ENCODE measurements around the gene DCX.

DNA sequence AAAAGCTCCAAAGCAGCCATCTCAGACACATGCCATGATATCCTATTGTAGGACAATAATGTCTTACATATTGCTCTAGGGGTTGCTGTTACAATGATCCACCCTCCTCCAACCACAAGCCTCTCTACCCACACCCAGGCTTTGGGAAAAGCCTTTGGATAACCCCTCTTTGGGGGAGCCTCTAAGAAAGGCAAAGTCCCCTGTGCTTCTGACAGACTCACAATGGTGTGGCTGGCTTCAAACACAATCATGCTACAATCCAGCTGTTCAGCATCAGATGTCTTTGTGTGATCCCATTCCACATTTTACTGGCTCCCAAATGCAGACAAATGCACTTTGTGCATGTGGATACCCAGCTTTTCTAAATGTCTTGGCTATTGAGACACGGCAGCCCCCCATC lies 75.9 kb downstream of the DCX start:
- TF ChIP-seq CTCF (IDR thresholded peaks at IDR 0.05 in 2 of 3, conservative IDR thresholded peaks at IDR 0.05 in 1 of 3; ENCODE audit: borderline replicate concordance in 1 of 3, insufficient read depth in 1 of 3, low read depth in 2 of 3, low read length in 2 of 3) (no peak), POLR2A (IDR thresholded peaks at IDR 0.05; ENCODE audit: borderline replicate concordance, extremely low read depth, insufficient read depth, insufficient read length) (no peak), EZH2 (IDR thresholded peaks at IDR 0.05) (no peak), SIN3A (IDR thresholded peaks at IDR 0.05; ENCODE audit: low read depth) (no peak), SP1 (IDR thresholded peaks at IDR 0.05; ENCODE audit: low read depth) (no peak), POLR2AphosphoS5 (IDR thresholded peaks at IDR 0.05; ENCODE audit: low read depth, low read length) (no peak), ZNF274 (IDR thresholded peaks at IDR 0.05; ENCODE audit: low read depth, low read length) (no peak)
- TF ChIP-seq, protein P1, sequence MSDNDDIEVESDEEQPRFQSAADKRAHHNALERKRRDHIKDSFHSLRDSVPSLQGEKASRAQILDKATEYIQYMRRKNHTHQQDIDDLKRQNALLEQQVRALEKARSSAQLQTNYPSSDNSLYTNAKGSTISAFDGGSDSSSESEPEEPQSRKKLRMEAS (IDR thresholded peaks at IDR 0.05), result no peak

Measured in HCT116 (cell line).